Left hindlimb (tissue), 1 donor: ENCODE results near the gene DIO3.

Experiments
- DNase-seq: peaks from one replicate; pipeline ENCODE4 v3.0.0-alpha.2; 2018

The DIO3 gene

DNA sequence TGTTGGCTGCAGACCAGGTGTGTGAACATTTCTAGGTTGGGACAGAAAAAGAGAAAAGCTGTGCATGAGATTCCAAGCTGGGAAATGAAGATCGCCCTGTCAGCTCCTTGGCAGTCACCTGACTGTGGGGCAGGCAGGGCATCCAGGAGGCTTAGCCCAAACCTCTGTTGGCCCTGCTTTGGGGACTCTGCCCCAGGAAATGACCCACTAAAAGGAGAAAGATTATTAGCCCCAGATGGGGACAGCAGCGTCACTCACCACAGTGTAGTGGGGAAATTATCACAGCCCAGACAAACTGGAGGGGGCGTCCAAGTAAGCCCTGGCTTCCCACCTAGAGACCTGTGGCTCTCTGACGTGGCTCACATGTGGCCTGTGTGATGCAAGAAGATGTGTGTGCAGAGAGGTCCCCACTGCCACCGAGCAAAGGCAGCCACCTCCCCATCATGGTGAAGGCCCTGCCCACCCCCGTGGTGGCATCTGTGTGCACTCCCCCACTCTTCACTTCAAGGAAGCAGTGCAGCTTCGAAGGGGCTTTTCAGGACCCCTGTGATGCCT lies 39.1 kb downstream of the DIO3 start:
- DNase-seq = no peak

DNA sequence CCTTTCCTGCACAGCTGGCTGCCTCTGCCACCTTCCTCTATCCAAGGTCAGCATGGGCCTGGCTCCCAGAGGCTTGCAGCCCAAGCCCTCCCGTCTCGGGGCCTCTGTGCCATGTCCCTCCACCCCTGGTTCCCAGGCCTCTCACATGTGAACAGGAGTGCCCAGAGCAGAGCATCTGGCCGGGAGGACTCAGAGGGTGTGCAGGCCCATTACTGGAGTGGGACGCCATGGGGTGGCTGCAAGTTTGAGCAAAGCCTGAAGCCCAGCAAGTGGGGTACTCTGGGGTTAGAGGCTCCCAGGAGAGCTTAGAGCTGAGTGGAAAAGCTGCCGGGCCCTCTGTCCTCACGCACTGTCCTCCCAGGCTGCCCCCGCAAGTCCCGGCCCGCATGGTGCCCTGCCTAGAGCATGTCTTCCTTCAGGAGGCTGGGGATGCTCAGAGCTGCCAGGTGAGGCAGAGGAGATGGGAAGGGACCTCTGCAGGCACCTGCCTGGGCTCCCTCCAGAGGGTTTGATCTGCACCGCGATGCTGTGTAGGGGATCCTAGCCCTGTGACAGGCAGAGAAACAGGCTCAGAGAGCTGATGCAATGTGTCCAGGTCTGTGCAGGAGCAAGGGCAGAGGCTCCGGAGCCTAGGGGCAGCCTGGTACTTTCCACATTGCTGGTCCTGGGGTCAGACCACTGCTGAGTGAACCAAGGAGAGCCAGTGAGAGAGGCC lies 39.8 kb downstream of the DIO3 start:
- no peak for DNase-seq

DNA sequence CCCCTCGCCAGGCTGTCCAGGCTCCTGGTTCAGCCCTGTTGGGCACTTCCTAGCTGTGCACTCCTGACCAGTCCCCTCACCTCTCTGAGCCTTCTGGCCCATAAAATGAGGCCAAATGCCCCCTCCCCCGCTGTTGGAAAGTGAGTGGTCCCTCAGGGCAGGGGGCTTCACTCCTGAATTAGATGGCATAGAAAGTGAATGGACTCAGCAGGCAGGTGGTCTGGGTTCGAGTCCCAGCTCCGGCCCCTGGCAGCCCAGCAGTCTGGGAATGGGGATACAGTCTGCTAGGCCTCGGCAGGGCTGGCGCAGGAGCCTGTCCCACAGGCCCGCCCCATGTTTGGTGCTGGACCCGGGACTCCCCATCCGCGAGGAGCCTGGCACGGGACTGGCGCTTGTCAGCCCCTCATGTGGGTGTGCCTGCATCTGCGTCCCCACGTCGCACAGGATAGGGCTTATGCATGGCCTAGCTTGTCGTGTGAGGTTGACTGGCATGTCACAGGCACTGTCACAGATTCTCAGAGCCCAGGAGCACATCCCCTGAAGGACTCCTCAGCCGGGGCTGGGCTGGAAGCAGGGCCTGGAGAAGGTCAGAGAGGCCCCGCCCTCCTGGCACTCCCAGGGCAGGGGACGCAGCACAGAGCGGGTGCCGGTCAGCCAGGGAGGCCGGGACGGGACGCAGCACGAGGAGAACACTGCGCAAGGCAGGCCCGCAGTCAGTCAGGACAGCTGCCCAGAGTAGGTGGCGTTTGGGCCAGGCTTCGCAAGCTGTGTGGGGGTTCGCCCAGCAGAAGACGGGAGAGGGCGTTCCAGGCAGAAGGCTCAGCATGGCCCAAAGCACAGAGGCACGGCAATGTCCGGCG lies 40.5 kb downstream of the DIO3 start:
- no peak for DNase-seq

DNA sequence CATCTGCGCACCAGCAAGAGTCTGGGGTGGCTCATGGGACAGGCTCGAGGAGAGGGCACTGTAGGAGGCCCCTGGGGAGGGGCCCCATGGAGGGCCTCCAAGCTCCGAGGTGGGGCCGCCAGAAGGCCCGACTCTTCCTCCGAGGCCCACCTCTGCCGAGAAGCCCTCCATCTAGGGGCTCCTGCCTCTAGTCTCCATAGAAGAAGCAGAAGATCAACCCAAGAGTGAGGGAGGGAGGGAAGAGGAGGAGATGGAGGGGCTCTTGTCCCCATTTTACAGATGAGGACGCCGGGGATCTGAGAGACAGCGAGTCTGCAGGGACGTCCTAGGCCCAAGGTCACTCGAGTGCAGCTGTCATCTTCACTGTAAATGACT lies 41.2 kb downstream of the DIO3 start:
- no peak for DNase-seq

DNA sequence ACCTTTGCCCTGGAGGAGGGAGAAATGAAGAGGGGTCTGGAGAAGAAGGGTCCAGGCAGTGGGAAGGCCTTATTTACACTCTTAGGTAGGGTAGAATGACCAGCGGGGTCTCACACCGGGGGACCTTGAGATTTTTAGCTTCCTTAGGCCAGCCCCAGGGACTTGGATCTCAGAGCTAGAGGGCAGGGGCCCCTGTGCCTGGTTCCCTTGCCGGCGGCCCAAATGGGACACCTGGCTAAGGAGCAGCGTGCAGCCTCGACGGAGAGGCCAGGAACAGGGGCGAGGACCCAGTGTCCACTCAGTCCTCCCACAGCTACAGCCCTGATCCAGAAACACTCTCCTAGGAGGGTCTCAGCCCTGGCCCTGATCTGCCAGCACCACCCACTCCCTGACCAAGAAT lies 41.8 kb downstream of the DIO3 start:
- DNase-seq = no peak

DNA sequence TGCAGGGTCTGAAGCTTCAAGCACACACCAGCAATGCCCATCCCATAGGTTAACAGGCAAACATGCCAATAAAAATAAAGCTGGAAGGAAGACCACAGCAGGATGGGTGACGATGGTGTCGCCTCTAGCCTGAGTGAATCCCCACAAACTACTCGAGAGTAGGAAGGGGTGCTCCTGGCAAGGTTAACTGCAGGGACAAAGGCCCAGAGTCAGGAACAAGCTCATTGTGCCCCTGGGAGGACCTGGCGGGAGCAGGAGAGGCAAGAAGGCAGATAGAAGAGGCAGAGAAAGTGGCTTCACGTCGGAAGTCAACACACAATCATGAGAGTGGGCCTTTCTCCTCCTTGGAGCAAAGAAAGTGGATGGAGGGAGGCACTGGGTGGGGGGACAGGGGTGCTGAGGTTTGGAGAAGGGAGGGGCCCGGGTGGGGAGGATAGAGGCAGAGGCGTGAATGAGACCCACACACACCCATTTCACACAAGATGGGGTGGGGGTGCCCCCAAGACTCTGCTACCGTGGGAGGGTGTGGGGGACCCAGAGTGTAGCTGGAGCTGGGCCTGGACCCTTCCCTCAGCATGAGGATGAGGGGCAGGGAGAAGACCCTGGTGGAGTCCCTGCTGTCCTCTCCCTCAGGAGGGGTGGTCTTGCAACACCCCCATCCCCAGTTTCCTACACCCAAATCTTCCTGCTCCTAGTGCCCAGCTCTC lies 43.1 kb downstream of the DIO3 start:
- DNase-seq = no peak

DNA sequence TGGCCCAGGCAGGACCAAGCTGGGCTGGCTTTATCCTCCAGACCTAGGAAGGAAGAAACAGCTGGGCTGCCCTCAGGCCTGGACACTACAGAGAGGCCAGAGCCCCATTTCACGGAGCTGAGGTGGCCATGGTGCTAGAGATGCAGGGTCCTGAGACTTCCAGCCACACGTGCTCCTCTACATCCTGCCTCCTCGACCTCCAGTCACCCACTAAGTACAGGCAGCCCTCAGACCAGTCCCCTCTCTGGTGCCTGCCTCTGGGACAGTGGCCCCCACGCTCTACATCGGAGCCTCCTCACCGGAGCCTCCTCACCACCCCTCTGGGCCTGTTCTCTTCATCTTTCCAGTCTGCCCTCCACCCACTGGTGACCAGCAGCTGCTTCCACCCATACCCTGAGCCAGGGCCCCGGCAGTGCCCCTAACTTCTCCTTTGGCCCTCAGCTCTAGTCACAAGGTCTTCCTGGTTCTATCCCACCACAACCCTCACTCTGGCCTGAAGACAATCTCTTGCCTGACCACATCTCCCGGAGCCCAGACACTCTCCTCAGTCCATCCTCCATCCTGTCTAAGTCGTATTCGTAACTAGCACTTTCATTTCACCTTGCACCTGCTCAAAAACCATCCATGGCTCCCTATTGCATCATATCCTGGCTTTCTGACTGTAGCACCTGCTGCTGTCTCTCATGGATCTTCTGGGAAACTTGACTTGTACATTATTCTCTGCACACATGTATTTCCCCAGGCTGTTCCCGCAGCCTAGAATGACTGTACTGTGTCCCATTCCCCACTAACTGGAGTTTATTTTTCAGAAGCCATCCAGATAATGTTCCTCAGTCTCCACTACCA lies 43.9 kb downstream of the DIO3 start:
- no peak for DNase-seq

DNA sequence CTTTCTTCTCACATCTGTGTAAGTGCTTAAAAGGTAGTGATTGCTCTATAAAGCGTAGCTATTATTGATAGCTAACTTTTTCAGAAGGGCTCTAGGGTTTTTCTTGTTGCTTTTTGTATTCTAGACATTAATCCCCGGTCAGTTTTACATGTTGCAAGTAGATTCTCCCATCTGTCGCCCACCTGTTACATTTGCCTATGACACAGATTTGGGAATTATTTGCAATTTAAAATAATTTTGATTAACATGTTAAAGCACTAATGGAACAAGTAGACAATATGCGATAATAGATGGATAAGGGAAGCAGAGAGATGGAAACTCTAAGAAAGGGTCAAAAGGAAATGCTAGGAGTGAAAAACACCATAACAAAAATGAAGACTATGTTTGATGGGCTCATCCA lies 44.5 kb downstream of the DIO3 start:
- DNase-seq = no peak
